HG03378 (cell line): Measurements from ENCODE around the gene FGF22.
"Not testable (repeated sequence)": the region's sequence is repeated elsewhere in the genome, so short reads cannot be mapped to it uniquely, and the experiment has no call there.

Experiments
- ATAC-seq: cut with Tn5 transposase; IDR thresholded peaks from one replicate; pipeline ENCODE4 v1.9.1; 2021; ENCODE audit warnings: mild to moderate bottlenecking, moderate library complexity; ENCODE audit not compliant: unreplicated experiment

Gene FGF22

DNA sequence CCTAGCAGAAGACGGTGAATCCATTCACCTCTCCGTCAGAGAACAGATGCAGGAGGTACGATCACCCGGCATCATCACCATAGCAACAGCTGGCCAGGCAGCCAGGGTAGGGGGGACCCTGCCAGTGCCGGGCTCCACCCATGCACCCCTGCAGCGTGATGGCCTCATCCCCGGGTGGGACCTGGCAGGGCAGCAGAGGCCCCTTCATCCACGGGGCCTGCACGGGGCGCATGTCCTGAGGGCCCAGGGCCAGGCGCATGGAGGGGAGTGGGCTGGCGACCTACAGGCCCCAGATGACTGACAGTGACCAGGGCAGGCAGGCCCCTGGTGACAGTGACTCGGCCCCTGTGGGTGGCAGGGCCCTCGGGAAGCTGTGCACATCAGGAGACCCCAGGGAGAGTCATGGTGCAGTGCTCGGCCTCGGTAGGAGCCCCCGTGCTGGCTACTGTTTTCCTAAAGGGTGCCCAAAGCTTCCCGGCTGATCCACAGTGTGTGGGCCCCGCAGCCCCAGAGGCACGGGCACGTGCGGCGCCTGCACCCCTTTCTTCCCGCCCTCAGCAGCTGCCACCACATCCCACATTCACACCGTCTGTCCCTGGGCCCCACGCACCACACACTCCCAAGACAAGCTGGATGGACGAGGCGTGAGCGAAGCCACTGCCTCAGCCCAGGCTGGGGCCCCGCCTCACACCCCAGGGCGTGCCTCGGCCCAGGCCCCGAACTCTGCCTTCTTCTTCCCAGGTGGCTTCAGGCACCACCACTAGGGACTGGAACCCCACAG is 18.6 kb downstream of the FGF22 start:
- no peak for ATAC-seq

DNA sequence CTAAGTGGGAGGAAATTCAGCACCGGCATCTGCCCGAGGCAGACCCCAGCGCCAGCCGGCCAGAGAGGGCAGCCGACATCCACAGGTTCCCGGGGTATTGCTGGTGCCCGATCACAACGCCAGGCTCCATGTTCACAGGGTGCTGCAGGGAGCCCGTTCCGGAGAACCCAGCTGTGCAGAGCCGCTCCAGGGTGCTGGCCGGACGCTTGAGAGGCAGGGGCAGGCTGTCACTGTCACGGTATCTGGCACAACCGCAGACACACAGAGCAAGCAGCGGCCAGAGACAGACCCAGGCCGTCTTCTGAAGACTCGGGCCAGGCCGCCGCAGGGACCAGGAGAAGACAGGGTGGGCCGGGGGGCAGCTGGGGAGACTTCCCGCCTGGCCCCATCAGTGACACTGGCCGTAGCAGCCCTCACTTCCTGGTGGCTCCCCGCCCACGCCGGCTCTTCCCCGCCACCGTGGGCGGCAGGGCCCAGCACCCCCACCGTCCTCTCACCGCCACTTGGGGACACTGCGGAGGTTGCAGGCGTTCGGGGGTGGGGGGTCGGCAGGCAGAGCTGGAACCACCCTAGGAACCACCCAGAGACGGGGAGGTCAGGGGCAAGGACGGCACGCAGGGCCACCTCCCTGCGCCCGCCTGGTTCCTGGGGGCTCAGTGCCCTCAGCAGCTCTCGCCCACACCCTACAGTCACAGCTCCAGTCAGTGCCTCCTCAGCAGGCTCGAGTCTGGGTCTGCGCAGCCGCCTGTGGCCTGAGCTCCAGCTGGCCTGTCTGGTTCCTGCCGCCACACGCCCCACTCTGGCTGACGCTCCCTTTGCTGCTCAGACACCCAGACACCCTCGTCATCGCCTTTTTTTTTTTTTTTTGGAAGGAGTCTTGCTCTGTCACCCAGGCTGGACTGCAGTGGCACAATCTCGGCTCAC is 19.5 kb downstream of the FGF22 start:
- ATAC-seq: no peak

DNA sequence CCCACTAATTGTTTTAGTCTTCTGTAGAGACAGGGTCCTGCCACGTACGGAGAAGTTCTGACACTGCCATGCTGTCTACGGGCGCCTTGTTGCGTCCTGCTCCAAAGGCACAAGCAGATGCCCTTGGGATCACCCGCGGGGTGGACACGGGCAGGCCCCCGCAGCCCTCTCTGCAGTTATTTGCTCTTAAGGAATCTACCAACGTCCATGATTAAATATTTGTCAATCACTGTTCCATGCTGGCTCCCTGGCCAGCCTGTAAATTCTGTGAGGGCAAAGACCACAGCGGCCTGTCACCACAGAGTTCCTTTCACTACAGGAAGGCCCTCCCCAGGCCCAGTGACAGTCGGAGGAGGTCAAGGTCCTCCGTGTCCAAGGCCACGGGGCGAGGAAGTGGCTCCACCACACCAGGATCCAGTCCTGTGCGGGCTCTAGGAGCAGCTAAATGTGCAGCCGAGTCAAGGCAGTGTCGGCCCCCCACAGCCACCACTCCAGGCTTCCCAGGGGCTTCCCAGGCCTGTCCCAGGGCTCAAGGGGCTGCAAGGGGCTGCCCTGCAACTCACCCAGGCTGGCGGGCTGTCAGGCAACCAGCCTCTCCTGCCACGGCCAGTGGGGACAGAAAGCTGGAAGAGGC is 21.2 kb downstream of the FGF22 start:
- ATAC-seq: no peak

DNA sequence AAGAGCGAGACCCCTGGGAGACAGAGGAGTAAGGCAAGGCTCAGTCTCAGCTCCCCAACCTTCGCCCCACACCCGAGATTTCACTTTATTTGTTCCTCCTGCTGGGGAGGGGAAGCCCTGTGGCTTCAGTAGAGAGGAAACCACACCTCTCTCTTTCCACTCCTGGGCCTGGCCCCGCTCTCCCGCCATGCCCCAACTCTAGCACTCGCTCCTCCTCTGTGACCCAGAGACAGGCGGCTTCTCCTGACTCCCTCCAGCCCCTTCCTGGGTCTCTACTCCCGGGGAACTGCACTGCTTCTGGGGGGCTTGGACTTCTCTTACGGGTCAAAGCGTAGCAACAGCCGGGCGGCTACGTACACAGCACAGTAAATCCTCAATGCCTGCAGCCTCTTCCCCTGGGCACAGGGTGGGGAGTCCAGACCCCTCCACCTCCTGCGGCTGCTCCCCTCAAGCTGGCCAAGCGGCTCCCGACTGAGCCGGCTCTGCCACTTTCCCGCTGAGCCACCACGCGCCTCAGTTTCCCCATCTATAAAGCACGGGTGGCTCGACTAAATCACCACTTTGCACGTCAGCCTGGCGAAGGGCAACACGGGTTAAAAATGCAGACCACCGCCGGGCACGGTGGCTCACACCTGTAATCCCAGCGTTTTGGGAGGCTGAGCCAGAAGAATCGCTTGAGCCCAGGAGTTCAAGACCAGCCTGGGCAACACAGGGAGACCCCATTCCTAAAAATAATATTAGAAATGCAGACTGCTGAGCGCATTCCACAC is 21.9 kb downstream of the FGF22 start:
- no peak for ATAC-seq

DNA sequence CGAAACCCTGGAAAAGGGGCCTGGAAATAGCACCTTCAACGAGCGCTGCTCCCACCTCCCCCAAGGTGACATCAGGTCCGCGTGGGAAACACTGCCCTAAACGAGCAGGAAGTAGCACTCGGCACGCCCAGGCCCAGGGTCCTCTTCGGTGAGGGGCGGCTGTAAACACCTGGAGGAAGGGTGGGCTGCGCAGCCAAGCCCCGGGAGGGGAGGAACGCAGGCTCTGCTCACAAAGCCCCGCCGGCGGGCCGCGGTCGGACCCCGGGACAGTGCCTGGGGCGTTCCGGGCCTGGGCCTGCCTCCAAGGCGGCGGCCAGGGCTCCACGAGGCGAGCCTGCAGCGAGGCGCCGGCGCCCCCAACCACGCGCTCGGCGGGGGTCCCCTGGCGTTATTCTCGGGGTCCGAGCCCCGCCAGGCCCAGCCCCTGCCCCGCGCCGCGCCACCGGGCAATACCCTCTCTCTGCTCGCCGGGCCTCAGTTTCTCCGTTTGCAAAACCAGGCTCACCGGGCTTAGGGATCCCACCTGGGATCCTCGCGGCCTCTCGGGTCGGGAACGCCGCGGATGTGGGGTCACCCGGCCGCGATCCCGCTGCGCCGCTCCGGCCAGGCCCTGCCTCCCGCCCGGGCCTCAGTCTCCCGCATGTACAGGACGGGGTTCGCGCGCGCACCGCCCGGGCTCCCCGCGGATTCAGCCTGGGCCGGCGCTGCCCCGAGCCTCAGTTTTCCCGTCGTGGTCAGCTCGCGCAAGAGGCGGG is 22.7 kb downstream of the FGF22 start:
- ATAC-seq: peak; percentile 7

DNA sequence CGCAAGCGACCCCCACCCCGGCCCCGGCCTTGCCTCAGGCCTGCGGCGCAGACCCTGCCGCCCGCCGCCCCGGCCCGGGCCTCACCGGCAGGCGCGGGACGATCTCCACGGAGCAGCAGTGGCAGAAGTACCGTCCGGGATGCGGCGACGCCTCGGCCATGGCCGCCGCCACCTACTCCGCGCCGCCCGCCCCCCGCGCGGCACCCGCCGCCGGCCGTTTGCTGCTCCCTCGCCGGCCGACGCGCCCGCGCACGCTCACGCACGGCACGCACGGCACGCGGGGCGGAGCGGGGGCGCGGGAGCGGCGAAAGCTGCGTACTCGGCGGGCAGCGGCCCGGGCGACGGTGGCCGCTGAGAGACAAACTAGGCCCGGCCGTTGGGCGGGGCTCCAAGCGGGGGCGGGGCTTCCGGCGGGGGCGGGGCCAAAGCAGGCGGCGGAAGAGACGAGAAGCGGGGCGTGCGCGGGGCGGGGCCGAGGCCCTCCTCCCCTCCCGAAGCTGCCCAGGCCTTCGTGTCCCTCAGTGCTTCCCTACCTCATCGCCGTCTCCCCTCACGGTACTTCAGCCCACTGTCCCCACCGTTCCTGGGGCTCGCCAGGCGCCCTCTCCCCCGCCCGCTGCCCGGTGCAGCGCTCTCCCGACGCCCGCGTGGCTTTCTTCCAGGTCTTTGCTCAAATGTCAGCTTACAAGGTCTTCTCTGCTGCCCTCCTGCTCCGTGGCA is 23.4 kb downstream of the FGF22 start, which contains the start of gene RNF126:
RNF126 (minus strand) TSS at position 253 of the 720 bp plus-strand sequence; CDS start at position 160, 93 bp downstream.
- ATAC-seq: peak; percentile 35

DNA sequence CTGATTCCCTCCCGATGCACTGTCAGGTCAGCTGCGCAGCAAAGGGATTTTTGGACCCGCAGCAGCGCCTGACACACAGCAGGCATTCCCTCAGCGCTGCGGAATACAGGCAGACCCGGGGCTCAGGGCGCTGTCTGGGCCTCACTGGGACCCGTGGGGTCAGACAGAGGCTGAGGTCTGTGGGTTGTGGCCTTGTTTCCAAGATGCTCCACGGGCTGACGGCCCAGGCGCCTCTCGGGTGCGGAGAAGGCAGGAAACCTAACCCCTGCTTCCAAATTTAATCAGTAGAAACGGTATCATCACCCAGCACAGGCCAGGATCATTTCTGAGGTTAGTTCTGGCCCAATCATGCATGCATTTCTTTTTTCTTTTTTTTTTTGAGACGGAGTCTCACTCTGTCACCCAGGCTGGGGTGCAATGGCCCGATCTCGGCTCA is 24.0 kb downstream of the FGF22 start:
- ATAC-seq: no peak

DNA sequence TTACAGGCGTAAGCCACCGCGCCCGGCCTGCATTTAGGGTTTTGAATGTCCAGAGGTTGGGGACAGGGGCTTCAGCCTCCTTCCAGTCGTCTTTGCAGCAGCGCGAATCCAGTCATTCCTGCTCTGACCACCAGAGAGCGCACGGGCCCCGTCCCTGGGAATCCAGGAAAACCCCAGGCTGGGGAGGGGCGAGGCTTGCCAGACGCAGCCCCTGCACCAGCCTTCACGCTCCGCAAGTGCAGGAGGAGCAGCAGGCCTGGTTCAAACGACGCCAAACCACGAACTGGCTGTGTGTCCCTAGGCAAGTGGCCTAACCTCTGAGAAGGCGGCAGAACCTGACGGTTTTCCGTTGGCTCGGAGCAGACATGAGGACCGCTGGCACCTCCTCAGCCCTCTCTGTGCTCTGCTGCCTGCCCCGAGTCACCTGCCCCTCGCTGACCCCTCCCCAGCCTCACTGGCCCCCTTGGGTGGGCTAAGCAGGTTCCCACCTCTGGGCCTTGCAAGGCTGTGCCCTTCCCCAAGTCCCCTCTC is 25.3 kb downstream of the FGF22 start:
- ATAC-seq: no peak

DNA sequence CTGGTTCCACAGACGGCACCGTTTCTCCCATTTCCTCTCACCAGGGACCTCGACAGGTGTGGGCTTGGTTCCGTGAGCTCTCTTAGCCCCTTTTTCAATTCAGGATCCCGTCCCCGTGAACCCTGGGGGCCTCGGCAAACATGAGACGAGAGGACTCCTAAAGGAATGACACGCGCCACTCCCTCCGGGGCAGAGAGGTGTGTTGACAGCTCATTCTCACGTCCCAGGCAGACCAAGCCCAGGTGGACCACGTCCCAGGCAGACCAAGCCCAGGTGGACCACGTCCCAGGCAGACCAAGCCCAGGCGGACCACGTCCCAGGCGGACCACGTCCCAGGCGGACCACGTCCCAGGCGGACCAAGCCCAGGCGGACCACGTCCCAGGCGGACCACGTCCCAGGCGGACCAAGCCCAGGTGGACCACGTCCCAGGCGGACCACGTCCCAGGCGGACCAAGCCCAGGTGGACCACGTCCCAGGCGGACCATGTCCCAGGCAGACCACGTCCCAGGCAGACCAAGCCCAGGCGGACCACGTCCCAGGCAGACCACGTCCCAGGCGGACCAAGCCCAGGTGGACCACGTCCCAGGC is 27.4 kb downstream of the FGF22 start:
- ATAC-seq: not testable (repeated sequence)

DNA sequence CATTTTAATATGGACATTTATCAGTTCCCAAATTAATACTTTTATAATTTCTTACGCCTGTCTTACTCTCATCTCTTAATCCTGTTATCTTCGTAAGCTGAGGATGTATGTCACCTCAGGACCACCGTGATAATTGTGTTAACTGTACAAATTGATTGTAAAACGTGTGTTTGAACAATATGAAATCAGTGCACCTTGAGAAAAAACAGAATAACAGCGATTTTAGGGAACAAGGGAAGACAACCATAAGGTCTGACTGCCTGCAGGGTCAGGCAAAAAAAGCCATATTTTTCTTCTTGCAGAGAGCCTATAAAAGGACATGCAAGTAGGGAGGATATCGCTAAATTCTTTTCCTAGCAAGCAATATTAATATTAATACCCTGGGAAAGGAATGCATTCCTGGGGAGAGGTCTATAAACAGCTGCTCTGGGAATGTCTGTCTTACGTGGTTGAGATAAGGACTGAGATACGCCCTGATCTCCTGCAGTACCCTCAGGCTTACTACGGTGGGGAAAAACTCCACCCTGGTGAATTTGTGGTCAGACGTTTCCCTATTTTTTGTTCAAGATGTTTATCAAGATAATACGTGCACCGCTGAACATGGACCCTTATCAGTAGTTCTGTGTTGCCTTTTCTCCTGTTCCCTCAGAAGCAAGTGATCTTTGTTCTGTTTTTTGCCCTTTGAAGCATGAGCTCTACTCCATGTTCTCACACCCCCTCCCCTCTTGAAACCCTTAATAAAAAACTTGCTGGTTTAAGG is 29.2 kb downstream of the FGF22 start:
- ATAC-seq: not testable (repeated sequence)

DNA sequence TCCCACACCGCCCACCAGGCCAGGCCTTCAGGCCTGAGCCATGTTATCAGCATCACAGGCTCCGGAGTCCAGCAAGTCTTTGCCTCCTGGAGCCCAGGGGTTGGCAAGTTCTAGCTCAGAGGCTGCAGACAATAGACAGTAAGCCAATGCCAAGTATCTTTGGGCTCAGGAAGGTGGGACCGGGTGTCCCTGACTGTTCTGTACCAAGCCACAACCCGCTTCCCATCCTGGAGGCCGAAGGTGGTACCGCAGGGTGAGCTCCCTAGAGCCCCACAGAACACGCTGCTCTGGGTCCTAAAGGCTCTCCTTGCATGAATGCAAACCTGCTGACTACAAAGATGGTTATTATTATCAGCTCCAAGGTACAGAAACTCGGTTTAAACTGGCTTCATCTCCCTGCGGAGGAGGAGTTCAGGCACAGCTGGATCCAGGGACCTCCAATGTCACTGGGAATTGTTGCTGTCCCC is 31.0 kb downstream of the FGF22 start:
- ATAC-seq: no peak

DNA sequence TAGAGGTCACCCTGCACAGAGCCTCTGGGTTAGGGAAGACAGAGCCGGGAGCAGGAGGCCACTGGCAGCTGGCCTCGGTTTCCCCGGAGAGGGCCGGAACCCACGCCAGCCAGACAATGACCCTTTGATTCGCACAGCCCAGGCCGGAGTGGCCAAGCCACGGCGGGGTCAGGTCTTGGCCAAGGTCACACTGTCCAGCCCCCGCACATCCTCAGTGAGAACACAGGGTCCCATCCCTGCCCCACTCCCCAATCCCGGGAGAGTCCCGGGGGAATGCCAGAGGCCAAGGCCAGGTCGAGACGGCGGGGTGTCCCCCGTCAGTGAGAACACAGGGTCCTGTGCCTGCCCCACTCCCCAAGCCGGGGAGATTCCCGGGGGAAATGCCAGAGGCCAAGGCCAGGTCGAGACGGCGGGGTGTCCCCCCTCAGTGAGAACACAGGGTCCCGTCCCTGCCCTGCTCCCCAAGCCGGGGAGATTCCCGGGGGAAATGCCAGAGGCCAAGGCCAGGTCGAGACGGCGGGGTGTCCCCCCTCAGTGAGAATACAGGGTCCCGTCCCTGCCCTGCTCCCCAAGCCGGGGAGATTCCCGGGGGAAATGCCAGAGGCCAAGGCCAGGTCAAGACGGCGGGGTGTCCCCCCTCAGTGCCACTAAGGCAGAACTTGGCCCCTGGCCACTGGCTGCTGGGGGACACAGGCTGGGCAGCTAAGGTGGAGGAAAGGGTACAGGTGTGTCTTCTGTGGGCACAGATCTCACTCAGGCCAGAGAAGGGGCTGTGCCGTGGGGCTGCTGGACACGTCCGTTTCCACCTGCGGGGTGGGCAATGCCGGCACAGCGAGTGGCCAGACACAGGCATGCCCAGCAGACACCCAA is 34.8 kb downstream of the FGF22 start:
- no peak for ATAC-seq

DNA sequence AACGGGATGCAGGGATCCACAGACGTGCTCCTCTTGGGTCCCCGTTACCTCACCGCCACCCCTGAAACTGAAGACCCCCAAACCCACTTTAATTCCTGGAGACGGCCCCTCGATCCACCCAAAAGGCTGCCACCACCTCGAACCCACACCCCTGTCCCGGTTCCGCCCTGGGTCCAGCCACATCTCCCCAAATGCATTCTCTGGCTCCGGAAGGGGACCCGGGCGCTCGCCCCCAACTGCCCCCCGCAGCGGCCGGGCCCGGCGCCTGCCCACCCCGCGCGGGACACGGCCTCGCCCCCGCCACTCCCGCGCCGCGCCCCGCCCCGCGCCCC is 36.3 kb downstream of the FGF22 start:
- no peak for ATAC-seq

DNA sequence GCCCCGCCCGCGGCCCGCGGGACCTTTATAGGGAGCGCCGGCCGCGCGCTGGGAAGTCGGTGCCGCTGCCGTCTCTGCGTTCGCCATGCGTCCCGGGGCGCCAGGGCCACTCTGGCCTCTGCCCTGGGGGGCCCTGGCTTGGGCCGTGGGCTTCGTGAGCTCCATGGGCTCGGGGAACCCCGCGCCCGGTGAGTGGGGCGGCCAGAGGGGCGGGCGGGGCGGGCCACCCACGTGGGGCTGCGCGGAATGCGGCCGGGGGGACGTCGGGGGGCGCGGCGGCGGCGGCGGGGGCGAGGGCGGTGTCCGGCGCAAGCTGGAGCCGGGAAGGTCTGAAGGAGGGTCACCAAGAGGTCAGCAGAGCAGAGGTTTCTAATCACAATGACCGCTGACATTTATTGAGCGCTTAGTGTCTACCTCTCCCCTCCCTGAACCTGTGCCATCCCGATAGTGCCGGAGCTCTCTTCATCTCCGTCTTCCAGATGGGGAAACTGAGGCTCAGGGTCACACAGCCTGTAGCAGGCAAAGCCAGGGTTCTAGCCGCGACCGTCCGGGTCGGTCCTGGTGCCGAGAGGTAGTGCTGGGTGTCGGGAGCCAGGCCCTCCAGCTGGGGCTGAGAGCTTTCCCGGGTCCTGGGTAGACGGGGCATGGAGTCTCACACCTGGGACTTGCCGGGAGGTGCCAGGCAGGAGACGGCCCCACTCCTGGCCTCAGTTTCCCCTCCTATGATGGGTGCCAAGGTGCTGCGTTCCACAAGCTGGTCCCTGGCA is 36.8 kb downstream of the FGF22 start, which contains the start of gene FSTL3:
FSTL3 (plus strand) TSS at position 54 of the 767 bp plus-strand sequence; CDS start at position 86, 32 bp downstream.
- ATAC-seq: no peak

DNA sequence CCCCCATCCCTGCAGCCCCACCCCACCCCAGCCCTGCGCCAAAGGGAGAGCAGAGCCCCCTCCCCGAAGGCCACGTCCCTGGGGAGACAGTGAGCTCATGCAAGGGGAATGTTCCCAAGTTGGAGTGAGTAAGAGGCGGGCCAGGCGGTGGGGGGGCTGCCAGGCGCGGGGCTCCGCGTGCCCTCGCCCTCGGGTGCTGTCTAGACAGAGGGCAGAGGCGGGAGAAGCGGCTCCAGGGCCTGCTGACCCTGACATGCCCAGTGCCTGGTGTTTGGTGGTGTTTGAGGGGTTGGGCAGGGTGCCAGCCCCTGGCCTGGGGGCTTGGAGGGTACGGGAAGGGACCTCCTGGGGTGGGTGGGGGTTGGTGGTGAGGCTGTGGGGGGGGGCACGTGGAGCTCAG is 37.5 kb downstream of the FGF22 start:
- no peak for ATAC-seq
